HepG2 (cell line): ENCODE measurements around the gene ZNF584. TPM values are rescaled to one million over a fixed set of nuclear protein-coding genes. Genes with fewer than 3 reads are reported as not detected.

Experiments
- ARID2 ChIP-seq: sonication (generic); formaldehyde crosslinking; IDR thresholded peaks from 2 replicates; pipeline ENCODE4 v1.8.1; 2022; ENCODE audit warnings: mild to moderate bottlenecking, missing genetic modification reagents, borderline replicate concordance
- ETV5 ChIP-seq: IDR thresholded peaks from 2 replicates; pipeline ENCODE4 v1.6.1; 2018; ENCODE audit warnings: missing biosample characterization, missing genetic modification reagents, inconsistent platforms, borderline replicate concordance
- HDAC6 ChIP-seq: fragments of 200-600 bp; sonication (generic); IDR thresholded peaks from 2 replicates; pipeline ENCODE4 v1.7.0; 2017; ENCODE audit warnings: mild to moderate bottlenecking, antibody characterized with exemption, low read length, low read depth
- HNRNPLL ChIP-seq: fragments of 200-400 bp; formaldehyde crosslinking; IDR thresholded peaks from 2 replicates; pipeline ENCODE4 v1.6.1; 2017; ENCODE audit warnings: mild to moderate bottlenecking, low read depth, low read length; ENCODE audit not compliant: poor library complexity, severe bottlenecking
- MXD4 ChIP-seq: IDR thresholded peaks from 2 replicates; pipeline ENCODE4 v1.6.1; 2016; ENCODE audit warnings: mild to moderate bottlenecking, missing biosample characterization, missing genetic modification reagents
- NPAS2 ChIP-seq: sonication (generic); formaldehyde crosslinking; IDR thresholded peaks from 2 replicates; pipeline ENCODE4 v1.8.0; 2022; ENCODE audit warnings: mild to moderate bottlenecking, missing genetic modification reagents, borderline replicate concordance
- PLRG1 ChIP-seq: fragments of 450-650 bp; conservative IDR thresholded peaks from 2 replicates; pipeline ENCODE4 v1.6.1; 2016
- TEAD3 ChIP-seq: optimal IDR thresholded peaks from 2 replicates; pipeline ENCODE3; 2016; ENCODE audit warnings: borderline replicate concordance
- ZBTB1 ChIP-seq: sonication (generic); formaldehyde crosslinking; IDR thresholded peaks from 2 replicates; pipeline ENCODE4 v1.4.0; 2020; ENCODE audit warnings: missing genetic modification reagents, borderline replicate concordance
- ZEB1 ChIP-seq: IDR thresholded peaks from 2 replicates; pipeline ENCODE4 v1.6.1; 2012; ENCODE audit warnings: mild to moderate bottlenecking, low read depth, inconsistent platforms; ENCODE audit not compliant: insufficient replicate concordance
- ZFX ChIP-seq: sonication (generic); formaldehyde crosslinking; IDR thresholded peaks from 2 replicates; pipeline ENCODE4 v1.4.0; 2020; ENCODE audit warnings: mild to moderate bottlenecking, low read depth, missing genetic modification reagents, moderate library complexity
- ZNF121 ChIP-seq: sonication (generic); formaldehyde crosslinking; IDR thresholded peaks from 2 replicates; pipeline ENCODE4 v1.5.0; 2020; ENCODE audit warnings: mild to moderate bottlenecking, missing genetic modification reagents
- ZNF552 ChIP-seq: sonication (generic); formaldehyde crosslinking; IDR thresholded peaks from 2 replicates; pipeline ENCODE4 v1.9.0; 2022; ENCODE audit warnings: missing genetic modification reagents, mild to moderate bottlenecking, borderline replicate concordance
- ZNF7 ChIP-seq: IDR thresholded peaks from 2 replicates; pipeline ENCODE4 v1.6.1; 2016; ENCODE audit warnings: missing biosample characterization, missing genetic modification reagents
- ZSCAN31 ChIP-seq: sonication (generic); formaldehyde crosslinking; IDR thresholded peaks from 2 replicates; pipeline ENCODE4 v1.5.0; 2020; ENCODE audit warnings: low read depth, mild to moderate bottlenecking, missing genetic modification reagents
- polyA plus RNA-seq, 8 experiments: library from polyadenylated mRNA; depleted of rRNA in 3 of 8; stranded (reverse) in 7 of 8; unstranded in 1 of 8; fragments of >200 nt; fragmentation: Illumina TruSeq in 4 of 8; extraction: Trizol in 4 of 8; gene quantifications; 2 replicates each; pipeline versions ENCODE4 v1.2.1 to v1.2.3, GENCODE V29; 2011 to 2016; ENCODE audit warnings: low read depth in 4 of 8, missing spikeins in 1 of 8, mixed read lengths in 1 of 8; ENCODE audit not compliant: insufficient read depth in 1 of 8
- total RNA-seq, 5 experiments: library from RNA; depleted of rRNA; stranded (reverse); fragments of >200 nt; fragmentation: Illumina TruSeq; extraction: Trizol; gene quantifications; 2 replicates each; pipeline ENCODE4 v1.2.3, GENCODE V29; 2016; ENCODE audit warnings: low read depth in 1 of 5
- TF ChIP-seq, protein P1 (sequence below): sonication (generic); formaldehyde crosslinking; IDR thresholded peaks from 2 replicates; pipeline ENCODE4 v1.9.0; 2021; ENCODE audit warnings: missing genetic modification reagents, mild to moderate bottlenecking, borderline replicate concordance
- TF ChIP-seq, protein P2 (sequence below): sonication (generic); formaldehyde crosslinking; IDR thresholded peaks from 2 replicates; pipeline ENCODE4 v1.9.0; 2022; ENCODE audit warnings: low read depth, missing genetic modification reagents
- TF ChIP-seq, protein P3 (sequence below): sonication (generic); formaldehyde crosslinking; IDR thresholded peaks from 2 replicates; pipeline ENCODE4 v1.4.0; 2020; ENCODE audit warnings: missing genetic modification reagents, mild to moderate bottlenecking, borderline replicate concordance
- TF ChIP-seq, protein P4 (sequence below): sonication (generic); formaldehyde crosslinking; IDR thresholded peaks from 2 replicates; pipeline ENCODE4 v1.4.0; 2020; ENCODE audit warnings: missing genetic modification reagents, borderline replicate concordance

Gene ZNF584
- total and polyA plus RNA-seq, 2 of the 13 experiments (the other 11 are each of a cell fraction or from before 2014, with no cell fraction given): 2.4 to 7.0 TPM

DNA sequence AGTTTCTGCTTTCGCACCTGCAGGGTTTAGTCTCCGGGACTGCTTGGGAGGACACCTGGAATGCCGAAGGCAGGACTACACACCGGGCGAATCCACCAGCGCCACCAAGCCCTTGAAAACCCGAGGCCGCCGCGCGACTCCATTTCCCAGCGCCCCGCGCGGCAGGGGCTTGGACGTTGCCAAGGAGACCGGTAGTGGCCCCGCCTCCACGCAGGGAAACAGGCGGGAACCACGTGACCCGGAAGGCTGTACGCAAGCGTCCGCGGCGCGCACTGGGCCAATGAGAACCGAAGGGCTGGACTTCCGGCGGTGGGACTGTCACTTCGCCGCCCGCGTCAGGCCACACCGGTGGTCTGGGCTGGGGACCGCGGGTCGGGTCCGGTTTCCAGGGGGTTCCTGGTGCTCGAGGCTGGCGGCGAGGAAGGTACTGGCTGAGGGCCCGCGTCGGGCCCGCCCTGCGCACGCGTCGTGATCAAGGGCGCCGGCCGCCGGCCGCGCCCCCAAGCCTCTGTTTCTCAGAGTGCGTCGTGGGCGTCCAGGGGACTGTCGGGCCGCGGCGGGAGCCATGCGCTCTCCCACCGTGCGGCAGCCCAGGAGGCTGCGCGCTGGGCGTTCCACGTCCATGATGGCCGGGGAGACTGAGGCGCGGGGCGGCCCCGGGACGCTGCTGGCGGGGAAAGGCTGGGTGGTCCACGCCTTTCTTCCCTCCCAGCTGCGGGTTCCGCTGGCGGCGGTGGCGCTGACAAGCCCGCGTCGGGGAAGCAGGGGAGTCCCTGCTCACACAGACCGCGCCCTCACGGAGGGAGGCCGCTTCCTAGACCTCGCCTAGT lies 58.5 kb downstream of the ZNF584 start, which contains the start of gene ZNF324 (continued):
- TF ChIP-seq, protein P1, sequence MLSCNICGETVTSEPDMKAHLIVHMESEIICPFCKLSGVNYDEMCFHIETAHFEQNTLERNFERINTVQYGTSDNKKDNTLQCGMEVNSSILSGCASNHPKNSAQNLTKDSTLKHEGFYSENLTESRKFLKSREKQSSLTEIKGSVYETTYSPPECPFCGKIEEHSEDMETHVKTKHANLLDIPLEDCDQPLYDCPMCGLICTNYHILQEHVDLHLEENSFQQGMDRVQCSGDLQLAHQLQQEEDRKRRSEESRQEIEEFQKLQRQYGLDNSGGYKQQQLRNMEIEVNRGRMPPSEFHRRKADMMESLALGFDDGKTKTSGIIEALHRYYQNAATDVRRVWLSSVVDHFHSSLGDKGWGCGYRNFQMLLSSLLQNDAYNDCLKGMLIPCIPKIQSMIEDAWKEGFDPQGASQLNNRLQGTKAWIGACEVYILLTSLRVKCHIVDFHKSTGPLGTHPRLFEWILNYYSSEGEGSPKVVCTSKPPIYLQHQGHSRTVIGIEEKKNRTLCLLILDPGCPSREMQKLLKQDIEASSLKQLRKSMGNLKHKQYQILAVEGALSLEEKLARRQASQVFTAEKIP (CRISPR knock-in tag): no peak
- TF ChIP-seq ZNF7 (CRISPR knock-in tag) (no peak), ZBTB1 (CRISPR knock-in tag) (no peak), ZSCAN31 (CRISPR knock-in tag) (no peak), MXD4 (CRISPR knock-in tag) (peak; percentile 54; the same call in 1 of the 2 replicates), HDAC6 (no peak), ZFX (CRISPR knock-in tag) (peak; percentile 77), ETV5 (CRISPR knock-in tag) (peak; percentile 53; the same call in 1 of the 2 replicates), ZEB1 (peak; percentile 87), ARID2 (no peak), PLRG1 (no peak), ZNF121 (CRISPR knock-in tag) (no peak), HNRNPLL (peak; percentile 44), NPAS2 (CRISPR knock-in tag) (no peak), TEAD3 (CRISPR knock-in tag) (peak; percentile 36), ZNF552 (no peak)
- TF ChIP-seq, protein P2, sequence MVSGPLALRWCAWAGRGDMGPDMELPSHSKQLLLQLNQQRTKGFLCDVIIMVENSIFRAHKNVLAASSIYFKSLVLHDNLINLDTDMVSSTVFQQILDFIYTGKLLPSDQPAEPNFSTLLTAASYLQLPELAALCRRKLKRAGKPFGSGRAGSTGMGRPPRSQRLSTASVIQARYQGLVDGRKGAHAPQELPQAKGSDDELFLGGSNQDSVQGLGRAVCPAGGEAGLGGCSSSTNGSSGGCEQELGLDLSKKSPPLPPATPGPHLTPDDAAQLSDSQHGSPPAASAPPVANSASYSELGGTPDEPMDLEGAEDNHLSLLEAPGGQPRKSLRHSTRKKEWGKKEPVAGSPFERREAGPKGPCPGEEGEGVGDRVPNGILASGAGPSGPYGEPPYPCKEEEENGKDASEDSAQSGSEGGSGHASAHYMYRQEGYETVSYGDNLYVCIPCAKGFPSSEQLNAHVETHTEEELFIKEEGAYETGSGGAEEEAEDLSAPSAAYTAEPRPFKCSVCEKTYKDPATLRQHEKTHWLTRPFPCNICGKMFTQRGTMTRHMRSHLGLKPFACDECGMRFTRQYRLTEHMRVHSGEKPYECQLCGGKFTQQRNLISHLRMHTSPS: no peak
- TF ChIP-seq, protein P3, sequence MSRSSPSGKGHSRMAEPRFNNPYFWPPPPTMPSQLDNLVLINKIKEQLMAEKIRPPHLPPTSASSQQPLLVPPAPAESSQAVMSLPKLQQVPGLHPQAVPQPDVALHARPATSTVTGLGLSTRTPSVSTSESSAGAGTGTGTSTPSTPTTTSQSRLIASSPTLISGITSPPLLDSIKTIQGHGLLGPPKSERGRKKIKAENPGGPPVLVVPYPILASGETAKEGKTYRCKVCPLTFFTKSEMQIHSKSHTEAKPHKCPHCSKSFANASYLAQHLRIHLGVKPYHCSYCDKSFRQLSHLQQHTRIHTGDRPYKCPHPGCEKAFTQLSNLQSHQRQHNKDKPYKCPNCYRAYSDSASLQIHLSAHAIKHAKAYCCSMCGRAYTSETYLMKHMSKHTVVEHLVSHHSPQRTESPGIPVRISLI (CRISPR knock-in tag): no peak
- TF ChIP-seq, protein P4, sequence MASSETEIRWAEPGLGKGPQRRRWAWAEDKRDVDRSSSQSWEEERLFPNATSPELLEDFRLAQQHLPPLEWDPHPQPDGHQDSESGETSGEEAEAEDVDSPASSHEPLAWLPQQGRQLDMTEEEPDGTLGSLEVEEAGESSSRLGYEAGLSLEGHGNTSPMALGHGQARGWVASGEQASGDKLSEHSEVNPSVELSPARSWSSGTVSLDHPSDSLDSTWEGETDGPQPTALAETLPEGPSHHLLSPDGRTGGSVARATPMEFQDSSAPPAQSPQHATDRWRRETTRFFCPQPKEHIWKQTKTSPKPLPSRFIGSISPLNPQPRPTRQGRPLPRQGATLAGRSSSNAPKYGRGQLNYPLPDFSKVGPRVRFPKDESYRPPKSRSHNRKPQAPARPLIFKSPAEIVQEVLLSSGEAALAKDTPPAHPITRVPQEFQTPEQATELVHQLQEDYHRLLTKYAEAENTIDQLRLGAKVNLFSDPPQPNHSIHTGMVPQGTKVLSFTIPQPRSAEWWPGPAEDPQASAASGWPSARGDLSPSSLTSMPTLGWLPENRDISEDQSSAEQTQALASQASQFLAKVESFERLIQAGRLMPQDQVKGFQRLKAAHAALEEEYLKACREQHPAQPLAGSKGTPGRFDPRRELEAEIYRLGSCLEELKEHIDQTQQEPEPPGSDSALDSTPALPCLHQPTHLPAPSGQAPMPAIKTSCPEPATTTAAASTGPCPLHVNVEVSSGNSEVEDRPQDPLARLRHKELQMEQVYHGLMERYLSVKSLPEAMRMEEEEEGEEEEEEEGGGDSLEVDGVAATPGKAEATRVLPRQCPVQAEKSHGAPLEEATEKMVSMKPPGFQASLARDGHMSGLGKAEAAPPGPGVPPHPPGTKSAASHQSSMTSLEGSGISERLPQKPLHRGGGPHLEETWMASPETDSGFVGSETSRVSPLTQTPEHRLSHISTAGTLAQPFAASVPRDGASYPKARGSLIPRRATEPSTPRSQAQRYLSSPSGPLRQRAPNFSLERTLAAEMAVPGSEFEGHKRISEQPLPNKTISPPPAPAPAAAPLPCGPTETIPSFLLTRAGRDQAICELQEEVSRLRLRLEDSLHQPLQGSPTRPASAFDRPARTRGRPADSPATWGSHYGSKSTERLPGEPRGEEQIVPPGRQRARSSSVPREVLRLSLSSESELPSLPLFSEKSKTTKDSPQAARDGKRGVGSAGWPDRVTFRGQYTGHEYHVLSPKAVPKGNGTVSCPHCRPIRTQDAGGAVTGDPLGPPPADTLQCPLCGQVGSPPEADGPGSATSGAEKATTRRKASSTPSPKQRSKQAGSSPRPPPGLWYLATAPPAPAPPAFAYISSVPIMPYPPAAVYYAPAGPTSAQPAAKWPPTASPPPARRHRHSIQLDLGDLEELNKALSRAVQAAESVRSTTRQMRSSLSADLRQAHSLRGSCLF (CRISPR knock-in tag): no peak
